GM18858 (cell line): ENCODE results near the gene CRYL1.
"Not testable (repeated sequence)": the region's sequence is repeated elsewhere in the genome, so short reads cannot be mapped to it uniquely, and the experiment has no call there.

ENCODE experiments used
- ATAC-seq: cut with Tn5 transposase; IDR thresholded peaks from one replicate; pipeline ENCODE4 v1.9.1; 2021; ENCODE audit not compliant: unreplicated experiment

Gene CRYL1

DNA sequence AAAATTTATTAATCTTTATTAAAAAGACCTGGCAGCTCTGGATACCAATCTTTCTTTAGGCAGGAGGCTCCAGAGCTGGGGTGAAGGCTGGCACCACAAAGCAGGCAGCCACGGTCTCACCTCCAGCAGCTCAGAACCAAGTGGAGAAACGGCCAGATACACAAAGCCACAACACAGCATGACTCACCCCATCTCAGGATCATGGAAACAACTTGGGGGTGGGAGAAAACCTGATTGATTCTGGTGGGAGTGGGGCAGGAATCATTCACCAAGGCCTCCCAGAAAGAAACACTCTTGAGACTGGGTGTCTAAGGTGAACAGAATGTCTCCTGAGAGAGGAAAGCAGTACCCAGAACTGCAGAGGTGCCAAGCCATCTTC lies 64.2 kb downstream of the CRYL1 start:
- ATAC-seq = no peak

GRCh38 chr13:20460761-20461160 lies 64.9 kb downstream of the CRYL1 start:
- no peak for ATAC-seq

DNA sequence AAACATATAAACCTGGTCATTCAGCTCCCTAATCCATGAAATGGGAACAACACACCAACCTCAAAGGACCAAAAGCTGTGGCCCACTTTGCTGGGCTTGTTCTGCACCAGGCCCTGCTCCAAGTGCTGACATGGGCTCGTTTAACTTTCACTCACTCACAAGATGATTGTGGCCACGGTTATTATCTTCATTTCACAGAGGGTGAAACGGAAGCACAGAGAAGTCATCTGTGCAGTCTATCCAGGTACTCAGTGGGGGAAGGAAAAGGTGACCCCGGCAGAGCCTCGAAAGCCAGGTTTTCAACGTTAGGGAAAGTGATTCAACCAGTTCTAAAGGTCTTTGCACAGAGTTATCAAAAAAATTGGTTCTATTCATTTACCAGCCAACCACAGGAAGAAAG lies 68.0 kb downstream of the CRYL1 start:
- no peak for ATAC-seq

GRCh38 chr13:20456737-20457136 lies 68.9 kb downstream of the CRYL1 start:
- ATAC-seq = no peak

DNA sequence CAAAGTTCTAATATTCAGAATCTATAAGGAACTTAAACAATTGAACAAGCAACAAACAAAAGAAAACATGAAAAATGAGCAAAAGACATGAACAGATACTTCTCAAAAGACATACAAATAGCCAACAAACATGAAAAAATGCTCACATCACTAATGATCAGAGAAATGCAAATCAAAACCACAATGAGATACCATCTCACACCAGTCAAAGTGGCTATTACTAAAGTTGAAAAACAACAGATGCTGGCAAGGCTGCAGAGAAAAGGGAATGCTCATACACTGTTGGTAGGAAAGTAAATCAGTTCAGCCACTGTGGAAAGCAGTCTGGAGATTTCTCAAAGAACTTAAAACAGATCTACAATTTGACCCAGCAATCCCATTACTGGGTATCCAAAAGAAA lies 74.3 kb downstream of the CRYL1 start:
- no peak for ATAC-seq

DNA sequence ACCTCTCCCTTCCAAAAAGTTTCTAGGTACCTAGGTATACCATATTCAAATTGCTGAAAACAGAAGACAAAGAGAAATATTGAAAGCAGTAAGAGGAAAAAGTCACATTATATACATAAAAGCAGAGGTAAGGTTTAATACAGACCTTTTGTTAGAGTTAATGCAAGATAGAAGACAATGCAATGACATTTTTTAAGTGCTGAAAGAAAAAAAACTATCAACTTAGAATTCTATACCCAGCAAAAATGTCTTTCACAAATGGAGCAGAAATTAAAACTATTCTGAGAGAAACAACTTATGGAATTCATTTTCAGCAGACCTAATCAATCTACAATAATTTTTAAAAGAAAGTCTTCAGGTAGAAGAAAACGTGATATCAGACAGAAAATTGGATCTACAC lies 77.2 kb downstream of the CRYL1 start:
- ATAC-seq = no peak

- no peak for ATAC-seq
Observed at GRCh38 chr13:20446900-20447299, 78.8 kb downstream of the CRYL1 start.

- no peak for ATAC-seq
Observed at GRCh38 chr13:20446405-20446804, 79.3 kb downstream of the CRYL1 start.

GRCh38 chr13:20442798-20443381 lies 82.8 kb downstream of the CRYL1 start:
- no peak for ATAC-seq

GRCh38 chr13:20442375-20442774 lies 83.3 kb downstream of the CRYL1 start:
- ATAC-seq = no peak

DNA sequence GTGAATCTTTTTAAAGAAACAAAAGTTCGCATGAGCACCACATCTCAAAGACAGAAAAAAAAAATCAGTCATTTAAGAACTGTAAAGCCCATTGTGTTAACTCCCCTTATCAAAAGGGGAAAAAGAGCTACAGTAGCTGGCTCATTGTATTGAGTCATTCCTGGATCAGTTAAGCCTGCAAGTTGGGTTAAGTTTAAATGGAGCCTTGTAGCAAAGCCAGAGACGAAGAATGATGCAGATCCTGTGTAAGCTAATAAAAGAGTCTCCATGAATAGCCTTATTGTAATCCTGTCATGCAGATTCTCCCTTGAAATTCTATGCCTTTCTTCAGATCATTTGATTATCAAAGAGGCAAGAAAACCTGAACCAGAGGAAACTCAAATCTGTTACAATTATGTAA lies 83.8 kb downstream of the CRYL1 start:
- peak; percentile 58 for ATAC-seq

DNA sequence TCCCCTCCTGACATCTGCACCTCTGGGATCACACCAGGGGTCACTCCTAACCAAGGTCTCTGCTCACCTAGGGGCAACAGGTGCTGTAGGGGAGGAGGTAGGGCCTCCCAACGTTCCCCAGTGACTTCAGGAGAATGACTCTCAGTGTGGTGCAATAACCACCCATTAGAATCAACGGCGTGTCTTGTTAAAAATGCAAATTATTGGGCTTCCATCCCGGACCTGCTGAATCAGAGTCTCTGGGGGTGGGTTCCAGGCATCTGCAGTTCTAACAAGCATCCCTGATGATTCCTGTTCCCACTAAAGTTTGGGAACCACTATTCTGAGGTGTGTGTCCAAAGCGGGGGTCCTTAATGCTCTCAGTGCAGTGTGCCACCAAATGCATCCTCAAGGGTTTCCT lies 84.6 kb downstream of the CRYL1 start:
- no peak for ATAC-seq

DNA sequence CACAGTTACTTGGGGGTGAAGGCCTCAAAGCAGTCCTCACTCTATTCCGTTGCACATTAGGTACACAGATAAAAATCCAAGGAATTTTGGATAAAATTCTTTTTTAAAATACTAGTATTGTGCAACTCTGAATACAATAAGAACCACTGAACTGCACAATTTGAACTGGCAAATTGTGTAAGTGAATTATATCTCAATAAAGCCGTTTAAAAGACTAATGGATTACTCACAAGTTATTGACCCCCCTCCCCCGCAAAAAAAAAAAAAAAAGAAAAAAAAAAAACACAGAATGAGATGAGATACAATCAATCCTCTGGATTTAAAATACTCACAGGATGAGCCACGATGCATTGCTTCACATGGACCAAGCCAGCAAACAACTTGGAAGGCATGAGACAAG lies 86.4 kb downstream of the CRYL1 start:
- no peak for ATAC-seq

DNA sequence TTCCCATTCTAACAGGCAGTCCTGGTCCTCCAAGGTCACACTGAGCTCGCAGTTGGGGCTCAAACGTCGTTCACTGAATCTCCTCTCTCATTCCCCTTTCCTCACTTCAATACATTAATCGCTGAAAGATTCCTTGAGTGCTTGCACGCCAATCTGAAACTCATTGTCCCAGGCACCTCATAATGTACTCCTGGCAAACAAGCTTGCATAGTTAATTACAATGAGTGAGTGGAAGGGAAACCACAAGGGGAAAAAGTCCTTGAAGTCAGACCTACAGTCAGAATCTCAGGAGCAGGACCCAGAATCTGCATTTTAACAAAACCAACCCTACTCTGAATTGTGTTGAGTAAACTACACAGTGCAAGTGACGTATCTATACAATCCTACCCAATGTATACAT lies 86.9 kb downstream of the CRYL1 start:
- ATAC-seq = no peak

GRCh38 chr13:20436505-20436904 lies 89.2 kb downstream of the CRYL1 start:
- ATAC-seq = no peak

GRCh38 chr13:20435616-20436368 lies 89.9 kb downstream of the CRYL1 start:
- no peak for ATAC-seq

DNA sequence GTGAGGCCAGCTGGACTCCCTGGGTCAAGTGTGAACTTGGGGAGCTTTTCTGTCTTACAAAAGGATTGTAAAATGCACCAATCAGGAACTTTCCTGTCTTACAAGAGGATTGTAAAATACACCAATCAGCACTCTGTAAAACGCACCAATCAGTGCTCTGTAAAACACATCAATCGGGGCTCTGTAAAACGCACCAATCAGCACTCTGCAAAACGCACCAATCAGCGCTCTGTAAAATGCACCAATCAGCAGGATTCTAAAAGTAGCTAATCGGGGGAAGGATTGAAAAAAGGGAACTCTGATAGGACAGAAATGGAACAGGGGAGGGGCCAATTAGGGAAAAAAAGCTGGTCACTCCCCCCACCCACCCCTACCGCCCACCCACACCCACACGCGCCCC lies 91.4 kb downstream of the CRYL1 start:
- ATAC-seq = not testable (repeated sequence)

DNA sequence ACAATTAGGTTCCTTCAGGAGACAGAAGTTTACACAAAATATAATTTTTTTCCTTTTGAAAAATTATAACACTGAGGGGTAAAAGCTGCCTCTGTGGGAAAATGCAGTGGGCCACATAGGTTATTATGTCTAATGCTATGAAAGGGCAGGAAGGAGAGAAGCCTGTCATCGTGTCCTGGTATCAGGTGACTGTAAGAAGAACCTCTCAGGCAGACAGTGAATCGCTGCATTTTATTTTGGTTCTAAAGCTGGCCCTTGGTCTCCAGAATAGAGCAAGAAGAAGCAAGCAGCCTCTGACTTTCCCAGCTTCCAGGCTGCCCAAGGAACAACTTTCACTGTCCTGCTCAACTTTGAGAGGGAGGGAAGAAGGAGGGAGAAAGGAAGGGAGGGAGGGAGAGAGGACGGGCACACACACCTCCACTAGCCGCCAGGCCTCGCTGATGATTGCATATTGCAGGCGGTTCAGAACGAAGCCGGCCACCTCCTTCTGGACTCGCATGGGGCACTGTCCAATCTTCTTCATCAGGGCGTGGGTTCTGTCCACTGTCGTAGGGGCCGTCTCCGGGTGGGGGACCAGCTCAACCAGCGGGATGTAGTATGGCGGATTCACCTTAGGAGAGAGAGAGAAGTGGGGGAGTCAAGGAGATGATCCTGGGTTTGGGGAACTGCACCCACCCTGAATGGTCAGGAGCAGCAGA lies 93.8 kb downstream of the CRYL1 start:
- no peak for ATAC-seq

- no peak for ATAC-seq
Observed at GRCh38 chr13:20431080-20431479, 94.6 kb downstream of the CRYL1 start.

- ATAC-seq = no peak
Observed at GRCh38 chr13:20430296-20430695, 95.4 kb downstream of the CRYL1 start.

DNA sequence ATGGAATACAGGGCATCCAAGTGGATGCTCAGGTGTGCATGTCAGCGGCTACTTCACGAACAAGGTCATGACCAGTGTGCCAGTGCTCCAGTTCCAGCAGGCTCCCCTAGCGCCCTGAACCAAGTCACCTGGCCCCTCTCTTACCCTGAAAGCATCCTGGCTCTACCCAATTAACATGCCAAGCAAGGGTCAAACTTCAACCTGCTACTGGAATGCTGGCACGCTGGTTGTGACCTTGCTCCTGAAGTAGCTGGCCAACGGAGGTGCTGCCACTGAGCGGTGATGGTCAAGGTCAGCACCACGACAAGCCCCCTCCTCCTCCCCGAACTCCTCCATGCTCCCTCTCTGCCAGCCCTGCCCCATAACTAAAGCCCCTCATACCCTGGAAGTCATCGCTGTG lies 96.0 kb downstream of the CRYL1 start:
- no peak for ATAC-seq
